Measurements from ENCODE around the gene TARS3. TPM values are rescaled to one million over a fixed set of nuclear protein-coding genes. Genes with fewer than 3 reads are reported as not detected.
"Not testable (repeated sequence)": the region's sequence is repeated elsewhere in the genome, so short reads cannot be mapped to it uniquely, and the experiment has no call there.

TARS3 gene
- total and polyA plus RNA-seq, 4 donors: 3.4 to 29.0 (median 6.0) TPM

- 76 to 85% methylated on average over 7 of the region's 7 CpGs for WGBS, 2 donors
- Histone ChIP-seq H3K9me3 (ENCODE audit: control insufficient read depth in 4 of 4, insufficient read depth in 3 of 4, low read length in 3 of 4) (no peaks in the 10 kb centered on the region), H3K4me1 (ENCODE audit: control insufficient read depth in 5 of 5, insufficient read depth in 5 of 5, low read length in 5 of 5) (peaks cover 0 to 7% (median 5%) of the 10 kb centered on the region in 5 donors), H3K27me3 (ENCODE audit: control insufficient read depth in 3 of 3, insufficient read depth in 3 of 3, low read length in 2 of 3) (no peaks in the 10 kb centered on the region), H3K27ac (ENCODE audit: low read depth in 1 of 2, low read length in 1 of 2) (no peak overlapping the region), H3K9ac (ENCODE audit: insufficient read depth in 1 of 2, low read length in 2 of 2) (no peak overlapping the region), H3K36me3 (ENCODE audit: control insufficient read depth in 4 of 4, insufficient read depth in 4 of 4, low read length in 4 of 4) (peaks cover 6 to 14% (median 9%) of the 10 kb centered on the region in 4 donors), H3K4me3 (no peak overlapping the region)
- TF ChIP-seq, protein P1, sequence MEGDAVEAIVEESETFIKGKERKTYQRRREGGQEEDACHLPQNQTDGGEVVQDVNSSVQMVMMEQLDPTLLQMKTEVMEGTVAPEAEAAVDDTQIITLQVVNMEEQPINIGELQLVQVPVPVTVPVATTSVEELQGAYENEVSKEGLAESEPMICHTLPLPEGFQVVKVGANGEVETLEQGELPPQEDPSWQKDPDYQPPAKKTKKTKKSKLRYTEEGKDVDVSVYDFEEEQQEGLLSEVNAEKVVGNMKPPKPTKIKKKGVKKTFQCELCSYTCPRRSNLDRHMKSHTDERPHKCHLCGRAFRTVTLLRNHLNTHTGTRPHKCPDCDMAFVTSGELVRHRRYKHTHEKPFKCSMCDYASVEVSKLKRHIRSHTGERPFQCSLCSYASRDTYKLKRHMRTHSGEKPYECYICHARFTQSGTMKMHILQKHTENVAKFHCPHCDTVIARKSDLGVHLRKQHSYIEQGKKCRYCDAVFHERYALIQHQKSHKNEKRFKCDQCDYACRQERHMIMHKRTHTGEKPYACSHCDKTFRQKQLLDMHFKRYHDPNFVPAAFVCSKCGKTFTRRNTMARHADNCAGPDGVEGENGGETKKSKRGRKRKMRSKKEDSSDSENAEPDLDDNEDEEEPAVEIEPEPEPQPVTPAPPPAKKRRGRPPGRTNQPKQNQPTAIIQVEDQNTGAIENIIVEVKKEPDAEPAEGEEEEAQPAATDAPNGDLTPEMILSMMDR (IDR thresholded peaks at IDR 0.05; ENCODE audit: control extremely low read depth, extremely low read depth): no peak
- no peak for ATAC-seq (ENCODE audit: insufficient read depth, low FRiP score)
- DNase-seq: no peak
These were observed 88.1 kb downstream of the TARS3 start for GRCh38 chr15:101635944-101636727.

GRCh38 chr15:101633356-101633755, 90.9 kb downstream of the TARS3 start:
- WGBS, 2 donors: 82 to 93% methylated on average over 3 of the region's 3 CpGs
- H3K9ac ChIP-seq (ENCODE audit: insufficient read depth in 1 of 2, low read length in 2 of 2): no peak overlapping the region
- H3K4me1 ChIP-seq (ENCODE audit: control insufficient read depth in 5 of 5, insufficient read depth in 5 of 5, low read length in 5 of 5): no peaks in the 10 kb centered on the region
- ATAC-seq (ENCODE audit: insufficient read depth, low FRiP score) (no peak), DNase-seq (no peak)
- no peak overlapping the region for H3K4me3 ChIP-seq
- TF ChIP-seq, protein P1 (IDR thresholded peaks at IDR 0.05; ENCODE audit: control extremely low read depth, extremely low read depth): no peak
- no peaks in the 10 kb centered on the region for H3K9me3 ChIP-seq (ENCODE audit: control insufficient read depth in 4 of 4, insufficient read depth in 3 of 4, low read length in 3 of 4)
- no peak overlapping the region for H3K27ac ChIP-seq (ENCODE audit: low read depth in 1 of 2, low read length in 1 of 2)
- H3K27me3 ChIP-seq (ENCODE audit: control insufficient read depth in 3 of 3, insufficient read depth in 3 of 3, low read length in 2 of 3): no peaks in the 10 kb centered on the region
- peaks cover 0 to 4% (median 0%) of the 10 kb centered on the region in 4 donors for H3K36me3 ChIP-seq (ENCODE audit: control insufficient read depth in 4 of 4, insufficient read depth in 4 of 4, low read length in 4 of 4)

DNA sequence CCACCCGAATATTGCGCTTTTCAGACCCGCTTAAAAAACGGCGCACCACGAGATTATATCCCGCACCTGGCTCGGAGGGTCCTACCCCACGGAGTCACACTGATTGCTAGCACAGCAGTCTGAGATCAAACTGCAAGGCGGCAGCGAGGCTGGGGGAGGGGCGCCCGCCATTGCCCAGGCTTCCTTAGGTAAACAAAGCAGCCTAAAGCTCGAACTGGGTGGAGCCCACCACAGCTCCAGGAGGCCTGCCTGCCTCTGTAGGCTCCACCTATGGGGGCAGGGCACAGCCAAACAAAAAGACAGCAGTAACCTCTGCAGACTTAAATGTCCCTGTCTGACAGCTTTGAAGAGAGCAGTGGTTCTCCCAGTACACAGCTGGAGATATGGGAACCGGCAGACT, 97.5 kb downstream of the TARS3 start:
- H3K4me1 ChIP-seq (ENCODE audit: control insufficient read depth in 5 of 5, insufficient read depth in 5 of 5, low read length in 5 of 5); DNase-seq; H3K27ac ChIP-seq (ENCODE audit: low read depth in 1 of 2, low read length in 1 of 2); H3K27me3 ChIP-seq (ENCODE audit: control insufficient read depth in 3 of 3, insufficient read depth in 3 of 3, low read length in 2 of 3); H3K9ac ChIP-seq (ENCODE audit: insufficient read depth in 1 of 2, low read length in 2 of 2); H3K4me3 ChIP-seq; ATAC-seq (ENCODE audit: insufficient read depth, low FRiP score); H3K36me3 ChIP-seq (ENCODE audit: control insufficient read depth in 4 of 4, insufficient read depth in 4 of 4, low read length in 4 of 4); H3K9me3 ChIP-seq (ENCODE audit: control insufficient read depth in 4 of 4, insufficient read depth in 3 of 4, low read length in 3 of 4): not testable (repeated sequence)
- WGBS, 2 donors: 87 to 93% methylated on average over 15 of the region's 15 CpGs

GRCh38 chr15:101625980-101626379, 98.3 kb downstream of the TARS3 start:
- 93 to 99% methylated on average over 1 of the region's 1 CpG for WGBS, 2 donors
- Histone ChIP-seq H3K4me1 (ENCODE audit: control insufficient read depth in 5 of 5, insufficient read depth in 5 of 5, low read length in 5 of 5) (no peaks in the 10 kb centered on the region), H3K27ac (ENCODE audit: low read depth in 1 of 2, low read length in 1 of 2) (peak overlapping the region in 1 of 2 donors; percentile 80), H3K36me3 (ENCODE audit: control insufficient read depth in 4 of 4, insufficient read depth in 4 of 4, low read length in 4 of 4) (peaks cover 0 to 2% (median 1%) of the 10 kb centered on the region in 4 donors), H3K27me3 (ENCODE audit: control insufficient read depth in 3 of 3, insufficient read depth in 3 of 3, low read length in 2 of 3) (no peaks in the 10 kb centered on the region), H3K9ac (ENCODE audit: insufficient read depth in 1 of 2, low read length in 2 of 2) (no peak overlapping the region), H3K4me3 (no peak overlapping the region), H3K9me3 (ENCODE audit: control insufficient read depth in 4 of 4, insufficient read depth in 3 of 4, low read length in 3 of 4) (no peaks in the 10 kb centered on the region)
- no peak for DNase-seq
- TF ChIP-seq, protein P1 (IDR thresholded peaks at IDR 0.05; ENCODE audit: control extremely low read depth, extremely low read depth): no peak
- ATAC-seq (ENCODE audit: insufficient read depth, low FRiP score): no peak
